8988T (cell line): Measurements from ENCODE around the gene KRTAP10-7.
"Not testable (repeated sequence)": the region's sequence is repeated elsewhere in the genome, so short reads cannot be mapped to it uniquely, and the experiment has no call there.

Experiments
- DNase-seq: peaks from one replicate; pipeline ENCODE4 v3.0.0; 2011

KRTAP10-7 gene

DNA sequence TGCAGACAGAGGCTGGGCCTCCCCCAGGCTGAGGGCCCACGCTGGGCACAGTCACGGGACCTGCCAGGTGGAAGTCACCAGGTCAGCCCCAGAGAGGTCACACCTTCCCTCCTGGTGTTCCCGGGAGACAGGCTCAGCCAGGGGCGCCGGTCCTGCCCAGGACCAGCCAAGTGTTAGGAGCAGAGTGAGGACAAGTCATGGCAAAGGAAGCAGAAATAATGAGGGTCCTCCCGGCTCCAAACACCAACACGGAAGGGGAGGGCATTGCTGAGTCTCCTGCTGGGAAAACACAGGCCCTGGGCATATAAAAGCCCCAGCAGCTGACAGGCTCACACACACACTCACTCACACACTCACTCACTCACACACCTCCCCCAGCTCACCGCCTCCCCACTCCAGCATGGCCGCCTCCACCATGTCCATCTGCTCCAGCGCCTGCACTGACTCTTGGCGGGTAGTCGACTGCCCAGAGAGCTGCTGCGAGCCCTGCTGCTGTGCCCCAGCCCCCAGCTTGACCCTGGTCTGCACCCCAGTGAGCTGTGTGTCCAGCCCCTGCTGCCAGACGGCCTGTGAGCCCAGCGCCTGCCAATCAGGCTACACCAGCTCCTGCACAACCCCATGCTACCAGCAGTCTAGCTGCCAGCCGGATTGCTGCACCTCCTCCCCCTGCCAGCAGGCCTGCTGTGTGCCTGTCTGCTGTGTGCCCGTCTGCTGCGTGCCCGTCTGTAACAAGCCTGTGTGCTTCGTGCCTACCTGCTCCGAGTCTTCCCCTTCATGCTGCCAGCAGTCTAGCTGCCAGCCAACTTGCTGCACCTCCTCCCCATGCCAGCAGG, 36.8 kb downstream of the KRTAP10-7 start, which contains the start of gene KRTAP10-10:
Gene KRTAP10-10 (plus strand): TSS at position 339 of the 833 bp plus-strand sequence. CDS start 62 bp downstream, at position 401.
- DNase-seq = no peak

GRCh38 chr21:44637851-44638348, 37.5 kb downstream of the KRTAP10-7 start:
- not testable (repeated sequence) for DNase-seq

DNA sequence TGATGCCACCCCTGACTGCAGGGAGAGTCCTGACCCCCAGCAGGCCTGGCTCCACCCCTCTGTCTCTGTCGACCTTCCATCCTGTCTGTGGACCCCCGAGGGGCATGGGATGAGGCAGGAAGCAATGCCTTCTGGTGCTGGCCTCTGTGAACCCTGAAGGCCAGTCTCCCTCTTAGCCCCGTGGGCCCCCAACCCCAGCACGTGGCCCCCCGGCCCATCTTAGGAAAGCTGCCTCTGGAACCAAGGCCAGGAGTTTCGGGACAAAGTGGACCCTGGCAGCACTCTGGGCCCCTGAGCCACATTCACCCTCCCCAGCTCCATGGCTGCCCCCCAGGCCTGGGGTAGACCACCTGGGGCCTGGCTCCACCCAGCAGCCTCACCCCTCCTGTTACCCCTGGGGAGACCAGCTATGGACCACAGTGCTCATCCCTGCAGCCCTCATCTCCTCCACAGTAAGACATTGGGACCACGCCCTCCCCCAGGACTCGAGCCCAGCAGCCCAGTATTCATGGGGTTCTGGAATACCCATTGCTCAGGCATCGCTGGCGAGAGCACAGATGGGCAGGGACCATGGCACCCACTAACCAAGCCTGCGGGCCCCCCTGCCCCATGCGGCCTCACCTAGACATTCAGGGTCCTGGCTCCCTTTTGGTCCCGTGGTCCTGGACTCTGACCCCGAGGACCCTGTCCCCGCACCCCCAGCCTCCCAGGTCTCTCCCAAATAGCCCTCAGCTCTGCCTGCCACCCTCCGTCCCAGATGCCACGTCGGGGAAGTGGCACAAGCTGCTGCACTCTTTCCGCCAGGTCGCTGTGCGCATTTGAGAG, 38.3 kb downstream of the KRTAP10-7 start:
- DNase-seq = not testable (repeated sequence)

GRCh38 chr21:44639331-44639655, 38.9 kb downstream of the KRTAP10-7 start:
- no peak for DNase-seq

DNA sequence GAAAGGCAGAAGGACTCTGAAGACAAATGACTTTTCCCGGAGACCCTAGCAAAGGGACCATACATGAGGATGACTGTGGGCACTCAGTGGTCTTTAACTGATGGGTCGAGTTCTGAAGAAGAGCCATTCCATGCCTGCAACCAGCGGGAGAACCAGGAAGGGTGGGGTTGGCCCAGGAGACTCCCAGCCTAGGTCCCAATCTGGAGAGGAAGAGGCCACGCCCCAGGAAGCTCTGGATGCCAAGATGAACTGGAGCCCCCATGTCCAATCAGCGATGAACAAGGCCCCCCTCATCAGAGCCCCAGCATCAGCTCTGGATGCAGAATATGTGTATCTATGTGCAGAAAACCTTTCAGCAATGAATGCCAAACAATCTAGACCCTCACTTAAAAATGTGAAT, 40.4 kb downstream of the KRTAP10-7 start:
- DNase-seq = no peak

DNA sequence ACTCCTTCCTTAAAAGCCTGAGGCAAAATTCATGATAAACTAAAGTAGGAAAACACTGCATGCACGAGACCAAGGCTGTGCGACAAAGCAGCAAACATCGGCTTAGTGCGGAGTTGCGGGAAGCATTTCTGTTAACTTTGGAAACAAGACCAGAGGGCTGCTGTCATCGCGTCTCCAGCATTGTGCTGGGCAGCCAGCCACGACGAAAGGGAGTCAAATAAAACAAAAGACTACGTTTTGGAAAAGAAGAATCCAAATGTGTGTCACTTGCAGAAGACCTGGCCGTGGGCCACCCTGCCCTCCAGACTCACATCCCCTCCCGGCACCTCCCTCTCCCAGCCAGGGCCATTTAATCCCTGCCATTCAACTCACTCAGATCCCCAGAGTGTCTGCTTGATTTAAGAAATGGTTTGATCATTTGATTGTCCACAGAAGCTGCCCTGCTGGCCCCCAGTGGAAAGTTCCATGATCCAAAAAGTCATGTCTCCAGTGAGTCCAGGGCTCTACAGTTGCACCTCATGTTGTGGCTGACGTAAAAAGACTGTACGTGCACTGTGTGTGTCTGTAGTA, 43.4 kb downstream of the KRTAP10-7 start:
- no peak for DNase-seq

DNA sequence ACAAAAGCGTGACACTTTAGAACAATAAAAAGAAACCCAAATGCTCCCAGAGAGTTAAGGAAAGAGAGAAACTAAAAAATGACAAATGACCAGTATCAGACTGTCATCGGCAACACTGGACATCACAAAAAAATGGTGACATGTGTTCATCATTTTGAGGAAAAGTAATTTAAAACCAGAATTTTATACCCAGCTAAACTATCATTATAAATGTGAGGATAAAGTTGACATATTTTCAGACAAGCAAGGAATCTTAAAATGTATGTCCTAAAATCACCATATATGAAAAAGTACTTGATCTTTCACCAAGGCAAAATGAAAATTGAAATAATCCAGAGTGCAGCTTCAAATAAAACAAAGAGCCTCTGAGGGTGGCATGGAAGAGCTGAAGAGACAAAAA, 44.5 kb downstream of the KRTAP10-7 start:
- no peak for DNase-seq

DNA sequence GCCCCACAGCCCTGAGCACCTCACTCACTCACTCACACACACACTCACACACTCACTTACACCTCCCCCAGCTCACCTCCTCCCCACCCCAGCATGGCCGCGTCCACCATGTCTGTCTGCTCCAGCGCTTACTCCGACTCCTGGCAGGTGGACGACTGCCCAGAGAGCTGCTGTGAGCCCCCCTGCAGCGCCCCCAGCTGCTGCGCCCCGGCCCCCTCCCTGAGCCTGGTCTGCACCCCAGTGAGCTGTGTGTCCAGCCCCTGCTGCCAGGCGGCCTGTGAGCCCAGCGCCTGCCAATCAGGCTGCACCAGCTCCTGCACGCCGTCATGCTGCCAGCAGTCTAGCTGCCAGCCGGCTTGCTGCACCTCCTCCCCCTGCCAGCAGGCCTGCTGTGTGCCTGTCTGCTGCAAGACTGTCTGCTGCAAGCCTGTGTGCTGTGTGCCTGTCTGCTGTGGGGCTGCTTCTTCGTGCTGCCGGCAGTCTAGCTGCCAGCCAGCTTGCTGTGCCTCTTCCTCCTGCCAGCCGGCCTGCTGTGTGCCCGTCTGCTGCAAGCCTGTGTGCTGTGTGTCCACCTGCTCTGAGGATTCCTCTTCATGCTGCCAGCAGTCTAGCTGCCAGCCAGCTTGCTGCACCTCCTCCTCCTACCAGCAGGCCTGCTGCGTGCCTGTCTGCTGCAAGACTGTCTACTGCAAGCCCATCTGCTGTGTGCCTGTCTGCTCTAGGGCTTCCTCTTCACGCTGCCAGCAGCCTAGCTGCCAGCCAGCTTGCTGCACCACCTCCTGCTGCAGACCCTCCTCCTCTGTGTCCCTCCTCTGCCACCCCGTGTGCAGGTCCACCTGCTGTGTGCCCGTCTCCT, 46.2 kb downstream of the KRTAP10-7 start, which contains the start of gene KRTAP10-11:
Gene KRTAP10-11 (plus strand): TSS at position 49 of the 856 bp plus-strand sequence. CDS start 45 bp downstream, at position 94.
- not testable (repeated sequence) for DNase-seq

DNA sequence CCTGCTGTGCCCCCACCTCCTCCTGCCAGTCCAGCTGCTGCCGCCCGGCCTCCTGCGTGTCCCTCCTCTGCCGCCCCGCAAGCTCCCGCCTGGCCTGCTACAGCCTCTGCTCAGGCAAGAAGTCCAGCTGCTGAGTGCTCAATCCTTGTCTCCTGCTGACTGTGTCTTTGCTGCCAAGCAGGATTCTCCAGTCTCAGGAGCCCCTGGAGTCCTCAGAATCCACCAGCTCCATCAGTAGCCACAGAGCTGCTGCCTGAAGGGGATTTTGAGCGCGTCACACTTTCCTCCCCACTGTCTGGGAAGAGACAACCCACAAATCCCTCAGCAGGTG, 46.8 kb downstream of the KRTAP10-7 start:
- DNase-seq = no peak

- no peak for DNase-seq
Observed at GRCh38 chr21:44648557-44649311, 48.3 kb downstream of the KRTAP10-7 start.

GRCh38 chr21:44649521-44650100, 49.2 kb downstream of the KRTAP10-7 start:
- no peak for DNase-seq

DNA sequence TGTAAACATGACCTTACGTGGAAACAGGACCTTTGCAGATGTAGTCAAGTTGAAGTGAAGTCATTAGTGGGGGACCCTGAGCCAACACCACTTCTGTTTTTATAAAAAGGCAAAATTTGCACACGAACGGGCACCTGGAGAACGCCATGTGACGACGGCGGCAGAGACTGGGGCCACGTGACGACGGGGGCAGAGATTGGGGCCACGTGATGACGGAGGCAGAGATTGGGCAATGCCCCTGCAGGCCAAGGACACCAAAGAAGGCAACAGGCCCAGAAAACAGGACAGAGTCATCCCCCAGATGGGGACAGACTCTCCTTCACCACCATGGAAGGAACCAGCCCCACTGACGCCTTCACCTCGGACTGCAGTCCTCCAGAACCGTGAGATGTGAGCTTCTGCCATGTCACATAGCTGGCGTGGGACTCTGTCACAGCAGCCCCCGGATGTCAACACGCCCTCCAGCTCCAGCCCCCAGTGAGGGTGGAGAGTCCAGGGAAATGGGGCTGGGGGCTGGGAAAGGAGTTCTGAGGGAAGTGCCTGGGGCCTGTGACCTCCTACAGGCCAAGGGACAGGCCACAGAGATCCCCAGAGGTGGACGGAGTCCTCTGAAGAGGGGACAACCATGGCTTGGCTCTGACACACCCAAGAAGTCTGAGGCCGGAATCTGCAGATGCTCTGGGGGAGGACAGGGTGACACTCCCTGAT, 50.0 kb downstream of the KRTAP10-7 start:
- DNase-seq = no peak

GRCh38 chr21:44650973-44651675, 50.7 kb downstream of the KRTAP10-7 start:
- DNase-seq = no peak
